T-helper 2 cell treated with Interferon-gamma antibody and Interleukin-4, amounts not matched to agents 5 μg/mL and 100 μg/mL, for 36 hours (primary cell): Measurements from ENCODE around the gene UBA5.

ENCODE experiments used
- DNase-seq: peaks from one replicate; pipeline ENCODE4 v3.0.0; 2021; ENCODE audit warnings: low spot score
- H3K27ac Mint-ChIP-seq: one replicate; pipeline ENCODE4 v1.8.0; 2021; ENCODE audit warnings: mild to moderate bottlenecking, mixed read lengths
- H3K27me3 Mint-ChIP-seq: one replicate; pipeline ENCODE4 v1.8.0; 2021; ENCODE audit warnings: low read depth, mixed read lengths
- H3K36me3 Mint-ChIP-seq: one replicate; pipeline ENCODE4 v1.8.0; 2021; ENCODE audit warnings: low read depth, mixed read lengths
- H3K4me1 Mint-ChIP-seq: one replicate; pipeline ENCODE4 v1.8.0; 2021; ENCODE audit warnings: low read depth, mixed read lengths
- H3K4me3 Mint-ChIP-seq: one replicate; pipeline ENCODE4 v1.8.0; 2022; ENCODE audit warnings: mild to moderate bottlenecking, moderate library complexity, mixed read lengths
- H3K9me3 Mint-ChIP-seq: one replicate; pipeline ENCODE4 v1.8.0; 2021; ENCODE audit warnings: mixed read lengths

Gene UBA5

GRCh38 chr3:132660811-132661070, 612 bp downstream of the UBA5 start:
- peak overlapping the region; percentile 97 for H3K27ac Mint-ChIP-seq
- no peaks in the 10 kb centered on the region for H3K27me3 Mint-ChIP-seq
- no peak for DNase-seq
- H3K36me3 Mint-ChIP-seq = peaks cover 8% of the 10 kb centered on the region
- peaks cover 41% of the 10 kb centered on the region for H3K4me1 Mint-ChIP-seq
- H3K9me3 Mint-ChIP-seq = no peaks in the 10 kb centered on the region
- H3K4me3 Mint-ChIP-seq = peak overlapping the region; percentile 96

GRCh38 chr3:132661101-132661500, 972 bp downstream of the UBA5 start:
- Mint-ChIP-seq H3K9me3 (no peaks in the 10 kb centered on the region), H3K36me3 (peaks cover 12% of the 10 kb centered on the region), H3K27ac (peak overlapping the region; percentile 97), H3K27me3 (no peaks in the 10 kb centered on the region), H3K4me1 (peaks cover 41% of the 10 kb centered on the region), H3K4me3 (peak overlapping the region; percentile 96)
- DNase-seq = no peak

- Mint-ChIP-seq H3K27ac (no peak overlapping the region), H3K36me3 (peaks cover 17% of the 10 kb centered on the region), H3K4me3 (peak overlapping the region; percentile 39), H3K9me3 (no peaks in the 10 kb centered on the region), H3K27me3 (no peaks in the 10 kb centered on the region), H3K4me1 (peaks cover 38% of the 10 kb centered on the region)
- DNase-seq = no peak
These were observed 2.1 kb downstream of the UBA5 start for GRCh38 chr3:132662212-132662611.

GRCh38 chr3:132665230-132665745, 5.2 kb downstream of the UBA5 start:
- no peak overlapping the region for H3K4me3 Mint-ChIP-seq
- H3K27ac Mint-ChIP-seq = no peak overlapping the region
- H3K36me3 Mint-ChIP-seq = peaks cover 22% of the 10 kb centered on the region
- H3K4me1 Mint-ChIP-seq = peaks cover 31% of the 10 kb centered on the region
- no peaks in the 10 kb centered on the region for H3K27me3 Mint-ChIP-seq
- no peak for DNase-seq
- H3K9me3 Mint-ChIP-seq = no peaks in the 10 kb centered on the region

GRCh38 chr3:132669256-132669777, 9.2 kb downstream of the UBA5 start:
- Mint-ChIP-seq H3K27ac (no peak overlapping the region), H3K9me3 (no peaks in the 10 kb centered on the region), H3K4me3 (no peak overlapping the region), H3K36me3 (peaks cover 25% of the 10 kb centered on the region), H3K27me3 (no peaks in the 10 kb centered on the region), H3K4me1 (peaks cover 10% of the 10 kb centered on the region)
- no peak for DNase-seq

GRCh38 chr3:132675408-132675807, 15.3 kb downstream of the UBA5 start:
- Mint-ChIP-seq H3K4me1 (peaks cover 4% of the 10 kb centered on the region), H3K27ac (no peak overlapping the region), H3K27me3 (no peaks in the 10 kb centered on the region), H3K4me3 (no peak overlapping the region), H3K36me3 (peaks cover 28% of the 10 kb centered on the region), H3K9me3 (no peaks in the 10 kb centered on the region)
- no peak for DNase-seq

- Mint-ChIP-seq H3K27ac (no peak overlapping the region), H3K9me3 (no peaks in the 10 kb centered on the region), H3K36me3 (peaks cover 33% of the 10 kb centered on the region), H3K4me1 (peaks cover 4% of the 10 kb centered on the region), H3K4me3 (no peak overlapping the region), H3K27me3 (no peaks in the 10 kb centered on the region)
- DNase-seq = no peak
These were observed 19.8 kb downstream of the UBA5 start for GRCh38 chr3:132679911-132680310.

GRCh38 chr3:132681421-132681820, 21.3 kb downstream of the UBA5 start:
- no peaks in the 10 kb centered on the region for H3K27me3 Mint-ChIP-seq
- no peaks in the 10 kb centered on the region for H3K4me1 Mint-ChIP-seq
- H3K4me3 Mint-ChIP-seq = no peak overlapping the region
- H3K36me3 Mint-ChIP-seq = peaks cover 26% of the 10 kb centered on the region
- H3K9me3 Mint-ChIP-seq = no peaks in the 10 kb centered on the region
- no peak for DNase-seq
- no peak overlapping the region for H3K27ac Mint-ChIP-seq

GRCh38 chr3:132682201-132682600, 22.1 kb downstream of the UBA5 start:
- H3K27ac Mint-ChIP-seq = no peak overlapping the region
- H3K9me3 Mint-ChIP-seq = no peaks in the 10 kb centered on the region
- H3K4me1 Mint-ChIP-seq = no peaks in the 10 kb centered on the region
- H3K36me3 Mint-ChIP-seq = peaks cover 25% of the 10 kb centered on the region
- H3K4me3 Mint-ChIP-seq = no peak overlapping the region
- H3K27me3 Mint-ChIP-seq = no peaks in the 10 kb centered on the region
- DNase-seq = no peak

GRCh38 chr3:132690040-132690439, 29.9 kb downstream of the UBA5 start:
- Mint-ChIP-seq H3K27me3 (no peaks in the 10 kb centered on the region), H3K4me3 (no peak overlapping the region), H3K9me3 (no peaks in the 10 kb centered on the region), H3K27ac (no peak overlapping the region), H3K4me1 (no peaks in the 10 kb centered on the region), H3K36me3 (peaks cover 27% of the 10 kb centered on the region)
- DNase-seq = no peak

GRCh38 chr3:132694991-132695390, 34.9 kb downstream of the UBA5 start:
- H3K9me3 Mint-ChIP-seq = no peaks in the 10 kb centered on the region
- H3K36me3 Mint-ChIP-seq = peaks cover 39% of the 10 kb centered on the region
- no peak overlapping the region for H3K4me3 Mint-ChIP-seq
- no peak for DNase-seq
- H3K4me1 Mint-ChIP-seq = no peaks in the 10 kb centered on the region
- no peak overlapping the region for H3K27ac Mint-ChIP-seq
- no peaks in the 10 kb centered on the region for H3K27me3 Mint-ChIP-seq

- Mint-ChIP-seq H3K27ac (no peak overlapping the region), H3K9me3 (no peaks in the 10 kb centered on the region), H3K27me3 (no peaks in the 10 kb centered on the region), H3K4me3 (no peak overlapping the region), H3K4me1 (no peaks in the 10 kb centered on the region), H3K36me3 (peaks cover 39% of the 10 kb centered on the region)
- DNase-seq = no peak
These were observed 35.3 kb downstream of the UBA5 start for GRCh38 chr3:132695422-132695821.

GRCh38 chr3:132703733-132704132, 43.6 kb downstream of the UBA5 start:
- Mint-ChIP-seq H3K27me3 (no peaks in the 10 kb centered on the region), H3K9me3 (no peaks in the 10 kb centered on the region), H3K36me3 (peaks cover 44% of the 10 kb centered on the region), H3K4me3 (no peak overlapping the region), H3K4me1 (no peaks in the 10 kb centered on the region), H3K27ac (no peak overlapping the region)
- DNase-seq = no peak

- Mint-ChIP-seq H3K27me3 (no peaks in the 10 kb centered on the region), H3K4me1 (no peaks in the 10 kb centered on the region), H3K9me3 (no peaks in the 10 kb centered on the region), H3K27ac (no peak overlapping the region), H3K4me3 (no peak overlapping the region), H3K36me3 (peaks cover 33% of the 10 kb centered on the region)
- no peak for DNase-seq
These were observed 49.6 kb downstream of the UBA5 start for GRCh38 chr3:132709761-132710160.

- Mint-ChIP-seq H3K27ac (no peak overlapping the region), H3K9me3 (no peaks in the 10 kb centered on the region), H3K4me1 (no peaks in the 10 kb centered on the region), H3K27me3 (no peaks in the 10 kb centered on the region), H3K4me3 (no peak overlapping the region), H3K36me3 (peaks cover 32% of the 10 kb centered on the region)
- no peak for DNase-seq
These were observed 50.2 kb downstream of the UBA5 start for GRCh38 chr3:132710311-132710710.
